ENCODE results near the gene KCNK10. TPM values are rescaled to one million over a fixed set of nuclear protein-coding genes. Genes with fewer than 3 reads are reported as not detected.

KCNK10 gene
- polyA plus RNA-seq, 1 of the 3 experiments (the other 2 are of a cell fraction) = not detected

DNA sequence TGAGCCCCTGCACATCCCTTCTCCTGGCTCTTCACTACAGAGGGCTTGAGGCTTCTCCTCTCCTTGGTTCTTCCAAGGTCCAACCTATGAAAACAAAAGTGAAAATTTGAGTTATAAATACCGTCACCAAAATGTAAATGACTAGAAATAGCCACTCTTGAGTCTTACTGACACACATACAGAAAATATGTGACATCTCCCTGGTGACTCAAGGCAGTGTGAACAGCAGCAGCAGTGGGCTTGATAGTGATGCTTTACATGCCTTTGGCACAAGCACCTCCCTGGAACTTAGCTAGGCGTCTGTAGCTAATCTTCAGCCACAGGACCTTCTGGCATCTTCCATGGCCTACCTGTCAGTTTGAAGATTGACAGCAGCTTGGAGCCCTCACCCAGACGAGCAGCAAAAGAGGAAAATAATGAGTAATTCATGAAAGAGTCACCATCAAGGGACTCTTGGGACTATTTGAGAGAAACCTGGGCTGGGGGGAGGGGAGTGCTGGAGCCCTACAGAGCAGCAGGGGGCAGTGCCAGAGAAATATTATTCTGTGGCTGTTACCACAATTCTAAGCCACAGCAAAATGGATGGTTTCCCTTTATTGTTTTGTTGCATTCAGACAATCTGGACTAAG is 158.0 kb downstream of the KCNK10 start (continued):
- no peak for TF ChIP-seq FOXJ3 (CRISPR knock-in tag; IDR thresholded peaks at IDR 0.05)
- TF ChIP-seq, protein P1, sequence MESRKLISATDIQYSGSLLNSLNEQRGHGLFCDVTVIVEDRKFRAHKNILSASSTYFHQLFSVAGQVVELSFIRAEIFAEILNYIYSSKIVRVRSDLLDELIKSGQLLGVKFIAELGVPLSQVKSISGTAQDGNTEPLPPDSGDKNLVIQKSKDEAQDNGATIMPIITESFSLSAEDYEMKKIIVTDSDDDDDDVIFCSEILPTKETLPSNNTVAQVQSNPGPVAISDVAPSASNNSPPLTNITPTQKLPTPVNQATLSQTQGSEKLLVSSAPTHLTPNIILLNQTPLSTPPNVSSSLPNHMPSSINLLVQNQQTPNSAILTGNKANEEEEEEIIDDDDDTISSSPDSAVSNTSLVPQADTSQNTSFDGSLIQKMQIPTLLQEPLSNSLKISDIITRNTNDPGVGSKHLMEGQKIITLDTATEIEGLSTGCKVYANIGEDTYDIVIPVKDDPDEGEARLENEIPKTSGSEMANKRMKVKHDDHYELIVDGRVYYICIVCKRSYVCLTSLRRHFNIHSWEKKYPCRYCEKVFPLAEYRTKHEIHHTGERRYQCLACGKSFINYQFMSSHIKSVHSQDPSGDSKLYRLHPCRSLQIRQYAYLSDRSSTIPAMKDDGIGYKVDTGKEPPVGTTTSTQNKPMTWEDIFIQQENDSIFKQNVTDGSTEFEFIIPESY (IDR thresholded peaks at IDR 0.05; ENCODE audit: borderline replicate concordance, low read depth) = no peak
- TF ChIP-seq MXI1 (IDR thresholded peaks at IDR 0.05; ENCODE audit: low read depth, low read length) = no peak
- TF ChIP-seq, protein P2, sequence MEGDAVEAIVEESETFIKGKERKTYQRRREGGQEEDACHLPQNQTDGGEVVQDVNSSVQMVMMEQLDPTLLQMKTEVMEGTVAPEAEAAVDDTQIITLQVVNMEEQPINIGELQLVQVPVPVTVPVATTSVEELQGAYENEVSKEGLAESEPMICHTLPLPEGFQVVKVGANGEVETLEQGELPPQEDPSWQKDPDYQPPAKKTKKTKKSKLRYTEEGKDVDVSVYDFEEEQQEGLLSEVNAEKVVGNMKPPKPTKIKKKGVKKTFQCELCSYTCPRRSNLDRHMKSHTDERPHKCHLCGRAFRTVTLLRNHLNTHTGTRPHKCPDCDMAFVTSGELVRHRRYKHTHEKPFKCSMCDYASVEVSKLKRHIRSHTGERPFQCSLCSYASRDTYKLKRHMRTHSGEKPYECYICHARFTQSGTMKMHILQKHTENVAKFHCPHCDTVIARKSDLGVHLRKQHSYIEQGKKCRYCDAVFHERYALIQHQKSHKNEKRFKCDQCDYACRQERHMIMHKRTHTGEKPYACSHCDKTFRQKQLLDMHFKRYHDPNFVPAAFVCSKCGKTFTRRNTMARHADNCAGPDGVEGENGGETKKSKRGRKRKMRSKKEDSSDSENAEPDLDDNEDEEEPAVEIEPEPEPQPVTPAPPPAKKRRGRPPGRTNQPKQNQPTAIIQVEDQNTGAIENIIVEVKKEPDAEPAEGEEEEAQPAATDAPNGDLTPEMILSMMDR (IDR thresholded peaks at IDR 0.05) = no peak
- TF ChIP-seq TCF12 (IDR thresholded peaks at IDR 0.05) = no peak
- TF ChIP-seq, protein P3, sequence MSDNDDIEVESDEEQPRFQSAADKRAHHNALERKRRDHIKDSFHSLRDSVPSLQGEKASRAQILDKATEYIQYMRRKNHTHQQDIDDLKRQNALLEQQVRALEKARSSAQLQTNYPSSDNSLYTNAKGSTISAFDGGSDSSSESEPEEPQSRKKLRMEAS (IDR thresholded peaks at IDR 0.05; ENCODE audit: low read depth) = no peak

DNA sequence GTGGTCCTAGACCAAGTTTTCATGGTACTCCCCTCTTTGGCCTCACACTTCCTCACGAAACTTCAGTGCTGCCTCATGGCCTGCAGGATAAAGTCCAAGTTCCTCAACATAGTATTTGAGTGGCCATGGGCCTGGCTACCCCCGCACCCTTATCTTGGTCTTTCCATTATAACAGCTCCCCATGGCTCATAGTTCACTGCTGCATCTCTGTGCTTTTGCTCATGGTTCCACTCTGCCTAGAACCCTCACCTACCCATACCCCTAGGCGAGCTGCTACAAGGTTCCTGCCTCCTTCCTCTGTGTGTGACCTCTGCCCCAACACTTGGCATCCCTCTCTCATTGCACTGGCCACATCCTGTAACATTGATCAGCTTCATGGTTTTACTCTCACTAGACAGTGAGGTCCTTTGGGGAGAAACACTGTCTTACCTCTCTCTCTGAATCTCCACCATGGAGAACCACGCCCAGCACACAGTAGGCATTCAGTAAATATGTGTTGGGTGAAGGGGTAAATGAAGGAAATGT is 159.3 kb downstream of the KCNK10 start:
- no peaks in the 10 kb centered on the region for H3K36me3 ChIP-seq (replicated peaks in 1 of 2; ENCODE audit: control insufficient read depth in 1 of 2, insufficient read depth in 2 of 2, low read length in 1 of 2)
- no peak overlapping the region for H3K27ac ChIP-seq (ENCODE audit: low read depth in 2 of 2, low read length in 1 of 2)
- H3K4me2 ChIP-seq = no peak overlapping the region
- no peaks in the 10 kb centered on the region; the same call in 1 of the 2 replicates for H3K27me3 ChIP-seq (ENCODE audit: insufficient read depth)
- no peak overlapping the region for H2AFZ ChIP-seq (ENCODE audit: low read depth)
- ChIA-PET POLR2A (no interaction called here), CTCF (interaction anchor here (1.3 to 3.1 kb wide), 3 partner anchors 26 to 218 kb away, joined by 4 to 13 read pairs (median 7); no protein-coding TSS in a partner anchor)
- H4K20me1 ChIP-seq (ENCODE audit: insufficient read depth) = no peaks in the 10 kb centered on the region
- H3K4me1 ChIP-seq (ENCODE audit: control insufficient read depth in 1 of 2, insufficient read depth in 2 of 2, low read depth in 1 of 2, low read length in 1 of 2) = no peaks in the 10 kb centered on the region
- H3K4me3 ChIP-seq (ENCODE audit: low read depth in 2 of 2, low read length in 1 of 2) = no peak overlapping the region
- DNase-seq = no peak
- no peaks in the 10 kb centered on the region for H3K9me2 ChIP-seq
- no peaks in the 10 kb centered on the region for H3K79me2 ChIP-seq (ENCODE audit: insufficient read depth)
- no peaks in the 10 kb centered on the region for H3K9me3 ChIP-seq
- no peak overlapping the region for H3K9ac ChIP-seq
- 25% methylated on average over 4 of the region's 4 CpGs for WGBS (ENCODE audit: low lambda C conversion rate)
- no peaks in the 10 kb centered on the region for H3F3A ChIP-seq (replicated peaks; ENCODE audit: insufficient read depth)
- TF ChIP-seq, protein P4, sequence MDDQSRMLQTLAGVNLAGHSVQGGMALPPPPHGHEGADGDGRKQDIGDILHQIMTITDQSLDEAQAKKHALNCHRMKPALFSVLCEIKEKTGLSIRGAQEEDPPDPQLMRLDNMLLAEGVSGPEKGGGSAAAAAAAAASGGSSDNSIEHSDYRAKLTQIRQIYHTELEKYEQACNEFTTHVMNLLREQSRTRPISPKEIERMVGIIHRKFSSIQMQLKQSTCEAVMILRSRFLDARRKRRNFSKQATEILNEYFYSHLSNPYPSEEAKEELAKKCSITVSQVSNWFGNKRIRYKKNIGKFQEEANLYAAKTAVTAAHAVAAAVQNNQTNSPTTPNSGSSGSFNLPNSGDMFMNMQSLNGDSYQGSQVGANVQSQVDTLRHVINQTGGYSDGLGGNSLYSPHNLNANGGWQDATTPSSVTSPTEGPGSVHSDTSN (IDR thresholded peaks at IDR 0.05) = no peak
- no peak for TF ChIP-seq GATA2 (CRISPR knock-in tag; IDR thresholded peaks at IDR 0.05)
- no peak for TF ChIP-seq RCOR1 (IDR thresholded peaks at IDR 0.05; ENCODE audit: low read length)
- no peak for TF ChIP-seq RXRA (IDR thresholded peaks at IDR 0.05; ENCODE audit: borderline replicate concordance, low read depth)
- no peak for TF ChIP-seq RFX5 (IDR thresholded peaks at IDR 0.05; ENCODE audit: low read length)
- no peak for TF ChIP-seq NFIC (IDR thresholded peaks at IDR 0.05; ENCODE audit: borderline replicate concordance)
- TF ChIP-seq TEAD4 (IDR thresholded peaks at IDR 0.05; ENCODE audit: borderline replicate concordance, insufficient read depth) = no peak
- TF ChIP-seq JUND (IDR thresholded peaks at IDR 0.05) = no peak
- no peak for TF ChIP-seq CHD2 (IDR thresholded peaks at IDR 0.05; ENCODE audit: low read length, partially characterized antibody)
- TF ChIP-seq FOSL2 (IDR thresholded peaks at IDR 0.05; ENCODE audit: borderline replicate concordance, low read depth) = no peak
- no peak for TF ChIP-seq SIN3A (IDR thresholded peaks at IDR 0.05; ENCODE audit: borderline replicate concordance, low read depth, low read length)
- TF ChIP-seq, protein P5, sequence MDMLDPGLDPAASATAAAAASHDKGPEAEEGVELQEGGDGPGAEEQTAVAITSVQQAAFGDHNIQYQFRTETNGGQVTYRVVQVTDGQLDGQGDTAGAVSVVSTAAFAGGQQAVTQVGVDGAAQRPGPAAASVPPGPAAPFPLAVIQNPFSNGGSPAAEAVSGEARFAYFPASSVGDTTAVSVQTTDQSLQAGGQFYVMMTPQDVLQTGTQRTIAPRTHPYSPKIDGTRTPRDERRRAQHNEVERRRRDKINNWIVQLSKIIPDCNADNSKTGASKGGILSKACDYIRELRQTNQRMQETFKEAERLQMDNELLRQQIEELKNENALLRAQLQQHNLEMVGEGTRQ (IDR thresholded peaks at IDR 0.05; ENCODE audit: borderline replicate concordance, low read depth, low read length) = no peak
- TF ChIP-seq, protein P6, sequence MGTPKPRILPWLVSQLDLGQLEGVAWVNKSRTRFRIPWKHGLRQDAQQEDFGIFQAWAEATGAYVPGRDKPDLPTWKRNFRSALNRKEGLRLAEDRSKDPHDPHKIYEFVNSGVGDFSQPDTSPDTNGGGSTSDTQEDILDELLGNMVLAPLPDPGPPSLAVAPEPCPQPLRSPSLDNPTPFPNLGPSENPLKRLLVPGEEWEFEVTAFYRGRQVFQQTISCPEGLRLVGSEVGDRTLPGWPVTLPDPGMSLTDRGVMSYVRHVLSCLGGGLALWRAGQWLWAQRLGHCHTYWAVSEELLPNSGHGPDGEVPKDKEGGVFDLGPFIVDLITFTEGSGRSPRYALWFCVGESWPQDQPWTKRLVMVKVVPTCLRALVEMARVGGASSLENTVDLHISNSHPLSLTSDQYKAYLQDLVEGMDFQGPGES (IDR thresholded peaks at IDR 0.05; ENCODE audit: low read depth, low read length) = no peak
- no peak for TF ChIP-seq ELF1 (IDR thresholded peaks at IDR 0.05)
- TF ChIP-seq EZH2phosphoT487 (IDR thresholded peaks at IDR 0.05; ENCODE audit: borderline replicate concordance, low read depth) = no peak
- TF ChIP-seq SMC3 (IDR thresholded peaks at IDR 0.05; ENCODE audit: low read depth, low read length) = no peak
- TF ChIP-seq POLR2AphosphoS5 (IDR thresholded peaks at IDR 0.05; ENCODE audit: low read depth, low read length) = no peak
- no peak for TF ChIP-seq FOXM1 (IDR thresholded peaks at IDR 0.05; ENCODE audit: low read depth)
- TF ChIP-seq, protein P7, sequence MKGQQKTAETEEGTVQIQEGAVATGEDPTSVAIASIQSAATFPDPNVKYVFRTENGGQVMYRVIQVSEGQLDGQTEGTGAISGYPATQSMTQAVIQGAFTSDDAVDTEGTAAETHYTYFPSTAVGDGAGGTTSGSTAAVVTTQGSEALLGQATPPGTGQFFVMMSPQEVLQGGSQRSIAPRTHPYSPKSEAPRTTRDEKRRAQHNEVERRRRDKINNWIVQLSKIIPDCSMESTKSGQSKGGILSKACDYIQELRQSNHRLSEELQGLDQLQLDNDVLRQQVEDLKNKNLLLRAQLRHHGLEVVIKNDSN (IDR thresholded peaks at IDR 0.05; ENCODE audit: borderline replicate concordance, low read depth) = no peak

All from SK-N-SH (cell line).